ENCODE measurements around the gene DNAH5.
A peak's percentile ranks its signal among the peaks of the same experiment; 100 is the strongest.

DNAH5 gene

GRCh38 chr5:13973724-13974123, 29.2 kb upstream of the DNAH5 start:
- Histone ChIP-seq H3K9ac (ENCODE audit: low read length) (no peak overlapping the region), H3K4me1 (ENCODE audit: insufficient read depth, low read length, severe bottlenecking) (no peaks in the 10 kb centered on the region), H3K27ac (ENCODE audit: low read depth, low read length, poor library complexity, severe bottlenecking) (no peak overlapping the region), H3K4me3 (ENCODE audit: low read depth, low read length, poor library complexity, severe bottlenecking) (no peak overlapping the region), H3K36me3 (ENCODE audit: insufficient read depth, low read length) (no peaks in the 10 kb centered on the region), H2AFZ (ENCODE audit: low read length) (no peak overlapping the region), H3K27me3 (ENCODE audit: insufficient read depth, low read length) (no peaks in the 10 kb centered on the region), H3K9me3 (ENCODE audit: low read length) (no peaks in the 10 kb centered on the region), H4K20me1 (ENCODE audit: insufficient read depth, low read length) (no peaks in the 10 kb centered on the region), H3F3A (ENCODE audit: insufficient read depth, low read length) (no peaks in the 10 kb centered on the region), H3K79me2 (ENCODE audit: insufficient read depth, low read length) (no peaks in the 10 kb centered on the region), H3K9me2 (ENCODE audit: low read depth, low read length) (no peaks in the 10 kb centered on the region), H3K4me2 (ENCODE audit: low read length) (no peak overlapping the region)
- TF ChIP-seq EZH2 (IDR thresholded peaks at IDR 0.05; ENCODE audit: borderline replicate concordance, low read length) (no peak), CTCF (IDR thresholded peaks at IDR 0.05; ENCODE audit: low read length) (no peak)

- Histone ChIP-seq H3K9me3 (ENCODE audit: low read length) (no peaks in the 10 kb centered on the region), H3K27me3 (ENCODE audit: insufficient read depth, low read length) (no peaks in the 10 kb centered on the region), H2AFZ (ENCODE audit: low read length) (no peak overlapping the region), H3F3A (ENCODE audit: insufficient read depth, low read length) (no peaks in the 10 kb centered on the region), H4K20me1 (ENCODE audit: insufficient read depth, low read length) (no peaks in the 10 kb centered on the region), H3K27ac (ENCODE audit: low read depth, low read length, poor library complexity, severe bottlenecking) (no peak overlapping the region), H3K4me2 (ENCODE audit: low read length) (no peak overlapping the region), H3K36me3 (ENCODE audit: insufficient read depth, low read length) (no peaks in the 10 kb centered on the region), H3K9ac (ENCODE audit: low read length) (no peak overlapping the region), H3K4me1 (ENCODE audit: insufficient read depth, low read length, severe bottlenecking) (no peaks in the 10 kb centered on the region), H3K9me2 (ENCODE audit: low read depth, low read length) (no peaks in the 10 kb centered on the region), H3K4me3 (ENCODE audit: low read depth, low read length, poor library complexity, severe bottlenecking) (no peak overlapping the region), H3K79me2 (ENCODE audit: insufficient read depth, low read length) (no peaks in the 10 kb centered on the region)
- TF ChIP-seq CTCF (IDR thresholded peaks at IDR 0.05; ENCODE audit: low read length) = no peak
- TF ChIP-seq EZH2 (IDR thresholded peaks at IDR 0.05; ENCODE audit: borderline replicate concordance, low read length) = no peak
Observed at GRCh38 chr5:13972029-13972428, 27.5 kb upstream of the DNAH5 start.

GRCh38 chr5:13957032-13957645, 12.7 kb upstream of the DNAH5 start:
- no peaks in the 10 kb centered on the region for H3K27me3 ChIP-seq (ENCODE audit: insufficient read depth, low read length)
- no peak overlapping the region for H3K4me3 ChIP-seq (ENCODE audit: low read depth, low read length, poor library complexity, severe bottlenecking)
- H3K4me2 ChIP-seq (ENCODE audit: low read length) = no peak overlapping the region
- no peaks in the 10 kb centered on the region for H4K20me1 ChIP-seq (ENCODE audit: insufficient read depth, low read length)
- no peaks in the 10 kb centered on the region for H3F3A ChIP-seq (ENCODE audit: insufficient read depth, low read length)
- no peak overlapping the region for H3K9ac ChIP-seq (ENCODE audit: low read length)
- H3K4me1 ChIP-seq (ENCODE audit: insufficient read depth, low read length, severe bottlenecking) = no peaks in the 10 kb centered on the region
- H3K9me2 ChIP-seq (ENCODE audit: low read depth, low read length) = no peaks in the 10 kb centered on the region
- no peaks in the 10 kb centered on the region for H3K9me3 ChIP-seq (ENCODE audit: low read length)
- H3K36me3 ChIP-seq (ENCODE audit: insufficient read depth, low read length) = no peaks in the 10 kb centered on the region
- no peak overlapping the region for H2AFZ ChIP-seq (ENCODE audit: low read length)
- H3K27ac ChIP-seq (ENCODE audit: low read depth, low read length, poor library complexity, severe bottlenecking) = no peak overlapping the region
- H3K79me2 ChIP-seq (ENCODE audit: insufficient read depth, low read length) = no peaks in the 10 kb centered on the region
- no peak for TF ChIP-seq EZH2 (IDR thresholded peaks at IDR 0.05; ENCODE audit: borderline replicate concordance, low read length)
- peak; percentile 54 for TF ChIP-seq CTCF (IDR thresholded peaks at IDR 0.05; ENCODE audit: low read length)
